Panc1 (cell line): ENCODE results near the gene STAC3.
"Not testable (repeated sequence)": the region's sequence is repeated elsewhere in the genome, so short reads cannot be mapped to it uniquely, and the experiment has no call there.

Experiments used
- CTCF ChIP-seq: fragments of 450-650 bp; IDR thresholded peaks from 2 replicates; pipeline ENCODE4 v1.5.1; 2017; ENCODE audit warnings: mild to moderate bottlenecking
- POLR2AphosphoS5 ChIP-seq: IDR thresholded peaks from 2 replicates; pipeline ENCODE4 v1.6.1; 2012; ENCODE audit warnings: mild to moderate bottlenecking, low read depth, low read length, moderate library complexity
- SIN3A ChIP-seq: IDR thresholded peaks from 2 replicates; pipeline ENCODE4 v1.6.1; 2012; ENCODE audit warnings: low read depth, mild to moderate bottlenecking, low read length, moderate library complexity, borderline replicate concordance; ENCODE audit not compliant: insufficient read depth

DNA sequence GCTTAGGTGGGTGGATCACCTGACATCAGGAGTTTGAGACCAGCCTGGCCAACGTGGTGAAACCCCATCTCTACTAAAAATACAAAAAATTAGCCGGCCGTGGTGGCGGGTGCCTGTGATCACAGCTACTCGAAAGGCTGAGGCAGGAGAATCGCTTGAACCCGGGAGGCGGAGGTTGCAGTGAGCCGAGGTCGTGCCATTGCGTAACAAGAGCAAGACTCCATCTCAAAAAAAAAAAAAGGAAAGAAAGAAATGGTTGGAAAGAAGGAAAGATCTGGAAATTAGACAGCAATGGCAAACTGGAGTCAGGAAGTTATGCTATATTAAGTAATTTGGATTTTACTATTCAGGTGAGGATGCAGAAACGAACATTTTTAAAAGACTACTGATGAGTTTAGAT, 31.1 kb upstream of the STAC3 start:
- TF ChIP-seq CTCF, SIN3A, POLR2AphosphoS5: not testable (repeated sequence)
